ENCODE results near the gene ROR2.

The ROR2 gene

GRCh38 chr9:91903126-91903911 is 46.7 kb downstream of the ROR2 start:
- Histone ChIP-seq H3K27me3 (ENCODE audit: low read length) (no peaks in the 10 kb centered on the region), H3K79me2 (ENCODE audit: insufficient read depth, low read length) (no peaks in the 10 kb centered on the region), H3K9me3 (ENCODE audit: insufficient read depth, low read length) (no peaks in the 10 kb centered on the region), H3K9me2 (replicated peaks; ENCODE audit: insufficient read depth, low read length) (no peaks in the 10 kb centered on the region), H3K36me3 (ENCODE audit: low read length) (no peaks in the 10 kb centered on the region), H3F3A (ENCODE audit: insufficient read depth) (no peaks in the 10 kb centered on the region), H2AFZ (ENCODE audit: low read depth, low read length, severe bottlenecking) (no peak overlapping the region), H3K9ac (ENCODE audit: low read length) (no peak overlapping the region), H3K27ac (ENCODE audit: low read depth, low read length) (no peak overlapping the region), H3K4me3 (ENCODE audit: insufficient read depth, low read length, poor library complexity, severe bottlenecking) (no peak overlapping the region), H4K20me1 (ENCODE audit: low read depth, low read length) (no peaks in the 10 kb centered on the region), H3K4me2 (ENCODE audit: low read depth, low read length, poor library complexity, severe bottlenecking) (no peak overlapping the region)
- no peak for TF ChIP-seq CTCF (IDR thresholded peaks at IDR 0.05; ENCODE audit: insufficient read depth, low read length, poor library complexity, severe bottlenecking)
- TF ChIP-seq EZH2phosphoT487 (conservative IDR thresholded peaks at IDR 0.05; ENCODE audit: low read length), result no peak

GRCh38 chr9:91902475-91903125 is 47.4 kb downstream of the ROR2 start:
- H3K9ac ChIP-seq (ENCODE audit: low read length), result no peak overlapping the region
- TF ChIP-seq CTCF (IDR thresholded peaks at IDR 0.05; ENCODE audit: insufficient read depth, low read length, poor library complexity, severe bottlenecking) (no peak), EZH2phosphoT487 (conservative IDR thresholded peaks at IDR 0.05; ENCODE audit: low read length) (no peak)
- no peaks in the 10 kb centered on the region for H3K27me3 ChIP-seq (ENCODE audit: low read length)
- no peak overlapping the region for H3K4me2 ChIP-seq (ENCODE audit: low read depth, low read length, poor library complexity, severe bottlenecking)
- no peaks in the 10 kb centered on the region for H3K36me3 ChIP-seq (ENCODE audit: low read length)
- H3K27ac ChIP-seq (ENCODE audit: low read depth, low read length), result no peak overlapping the region
- no peaks in the 10 kb centered on the region for H3K9me3 ChIP-seq (ENCODE audit: insufficient read depth, low read length)
- no peaks in the 10 kb centered on the region for H3F3A ChIP-seq (ENCODE audit: insufficient read depth)
- no peaks in the 10 kb centered on the region for H4K20me1 ChIP-seq (ENCODE audit: low read depth, low read length)
- no peaks in the 10 kb centered on the region for H3K79me2 ChIP-seq (ENCODE audit: insufficient read depth, low read length)
- H3K4me3 ChIP-seq (ENCODE audit: insufficient read depth, low read length, poor library complexity, severe bottlenecking), result no peak overlapping the region
- H2AFZ ChIP-seq (ENCODE audit: low read depth, low read length, severe bottlenecking), result no peak overlapping the region
- no peaks in the 10 kb centered on the region for H3K9me2 ChIP-seq (replicated peaks; ENCODE audit: insufficient read depth, low read length)

- Histone ChIP-seq H3K4me3 (ENCODE audit: insufficient read depth, low read length, poor library complexity, severe bottlenecking) (no peak overlapping the region), H3K9ac (ENCODE audit: low read length) (no peak overlapping the region), H3K79me2 (ENCODE audit: insufficient read depth, low read length) (no peaks in the 10 kb centered on the region), H3K4me2 (ENCODE audit: low read depth, low read length, poor library complexity, severe bottlenecking) (no peak overlapping the region), H3K36me3 (ENCODE audit: low read length) (no peaks in the 10 kb centered on the region), H3K27me3 (ENCODE audit: low read length) (no peaks in the 10 kb centered on the region), H3K9me2 (replicated peaks; ENCODE audit: insufficient read depth, low read length) (no peaks in the 10 kb centered on the region), H4K20me1 (ENCODE audit: low read depth, low read length) (no peaks in the 10 kb centered on the region), H3K27ac (ENCODE audit: low read depth, low read length) (no peak overlapping the region), H3F3A (ENCODE audit: insufficient read depth) (no peaks in the 10 kb centered on the region), H2AFZ (ENCODE audit: low read depth, low read length, severe bottlenecking) (no peak overlapping the region), H3K9me3 (ENCODE audit: insufficient read depth, low read length) (no peaks in the 10 kb centered on the region)
- no peak for TF ChIP-seq EZH2phosphoT487 (conservative IDR thresholded peaks at IDR 0.05; ENCODE audit: low read length)
- TF ChIP-seq CTCF (IDR thresholded peaks at IDR 0.05; ENCODE audit: insufficient read depth, low read length, poor library complexity, severe bottlenecking), result no peak
These were observed 49.2 kb downstream of the ROR2 start for GRCh38 chr9:91900797-91901177.
